GM19238 (cell line): ENCODE data around the gene KCP.

ENCODE experiments used
- DNase-seq: peaks from one replicate; pipeline ENCODE4 v3.0.0; 2011; ENCODE audit warnings: low spot score; ENCODE audit not compliant: insufficient read length

KCP gene

GRCh38 chr7:128829391-128830166 is 80.9 kb downstream of the KCP start:
- DNase-seq, result no peak

- DNase-seq, result no peak
These were observed 82.4 kb downstream of the KCP start for GRCh38 chr7:128827971-128828711.

- DNase-seq, result no peak
These were observed 83.1 kb downstream of the KCP start for GRCh38 chr7:128827248-128827958.

GRCh38 chr7:128826916-128827247 is 83.6 kb downstream of the KCP start:
- DNase-seq, result no peak
